KMS-11 (cell line): ENCODE results near the gene BCAT1.

Experiments
- H2AFZ ChIP-seq: fragments of 200-600 bp; sonication (generic); 2 replicates; pipeline ENCODE4 v1.6.1; 2016; ENCODE audit warnings: antibody characterized with exemption, mixed run types, low read depth
- H3K27ac ChIP-seq: fragments of 200-600 bp; sonication (generic); 2 replicates; pipeline ENCODE4 v1.6.1; 2016; ENCODE audit warnings: mild to moderate bottlenecking, mixed run types
- H3K27me3 ChIP-seq: fragments of 200-600 bp; sonication (generic); 2 replicates; pipeline ENCODE4 v1.6.1; 2017; ENCODE audit warnings: mild to moderate bottlenecking, low read depth, mixed run types, moderate library complexity; ENCODE audit not compliant: insufficient read depth
- H3K36me3 ChIP-seq: fragments of 200-600 bp; sonication (generic); 2 replicates; pipeline ENCODE4 v1.6.1; 2017; ENCODE audit warnings: mild to moderate bottlenecking, mixed run types; ENCODE audit not compliant: insufficient read depth
- H3K4me1 ChIP-seq: fragments of 200-600 bp; sonication (generic); 2 replicates; pipeline ENCODE4 v1.6.1; 2016; ENCODE audit warnings: mild to moderate bottlenecking, low read depth, mixed run types; ENCODE audit not compliant: poor library complexity, severe bottlenecking
- H3K4me2 ChIP-seq: fragments of 200-600 bp; sonication (generic); 2 replicates; pipeline ENCODE4 v1.7.0; 2016; ENCODE audit warnings: mild to moderate bottlenecking, mixed run types
- H3K4me3 ChIP-seq: fragments of 200-600 bp; sonication (generic); IDR thresholded peaks from 2 replicates; pipeline ENCODE4 v1.6.1; 2017; ENCODE audit warnings: low read depth, low read length, mixed read lengths; ENCODE audit not compliant: insufficient read depth
- H3K79me2 ChIP-seq: fragments of 200-600 bp; sonication (generic); 2 replicates; pipeline ENCODE4 v1.6.1; 2016; ENCODE audit warnings: low read depth, mixed run types; ENCODE audit not compliant: insufficient read depth
- H3K9ac ChIP-seq: fragments of 200-600 bp; sonication (generic); 2 replicates; pipeline ENCODE4 v1.6.1; 2016; ENCODE audit warnings: mild to moderate bottlenecking, mixed run types
- H4K20me1 ChIP-seq: fragments of 200-600 bp; sonication (generic); 2 replicates; pipeline ENCODE4 v1.6.1; 2016; ENCODE audit warnings: mild to moderate bottlenecking, mixed run types; ENCODE audit not compliant: insufficient read depth
- CTCF ChIP-seq: fragments of 200-600 bp; sonication (generic); conservative IDR thresholded peaks from 2 replicates; pipeline ENCODE4 v1.6.1; 2017; ENCODE audit warnings: low read depth, mild to moderate bottlenecking, antibody characterized with exemption, low read length, moderate library complexity, mixed read lengths

Gene BCAT1

GRCh38 chr12:24760606-24761378 lies 188.1 kb downstream of the BCAT1 start:
- no peak overlapping the region for H3K27ac ChIP-seq
- no peaks in the 10 kb centered on the region for H3K36me3 ChIP-seq
- H3K9ac ChIP-seq = no peak overlapping the region
- no peaks in the 10 kb centered on the region for H3K27me3 ChIP-seq
- H2AFZ ChIP-seq = no peak overlapping the region; the same call in 1 of the 2 replicates
- H3K79me2 ChIP-seq = no peaks in the 10 kb centered on the region
- no peaks in the 10 kb centered on the region for H3K4me1 ChIP-seq
- H3K4me3 ChIP-seq = no peak overlapping the region
- H3K4me2 ChIP-seq = no peak overlapping the region
- H4K20me1 ChIP-seq = no peaks in the 10 kb centered on the region
- TF ChIP-seq CTCF = no peak

- H3K79me2 ChIP-seq = no peaks in the 10 kb centered on the region
- H3K27me3 ChIP-seq = no peaks in the 10 kb centered on the region
- no peak overlapping the region for H3K9ac ChIP-seq
- no peak overlapping the region for H3K27ac ChIP-seq
- TF ChIP-seq CTCF = no peak
- no peak overlapping the region for H3K4me2 ChIP-seq
- H2AFZ ChIP-seq = no peak overlapping the region; the same call in 1 of the 2 replicates
- H4K20me1 ChIP-seq = no peaks in the 10 kb centered on the region
- H3K36me3 ChIP-seq = no peaks in the 10 kb centered on the region
- no peak overlapping the region for H3K4me3 ChIP-seq
- H3K4me1 ChIP-seq = no peaks in the 10 kb centered on the region
Observed at GRCh38 chr12:24760162-24760561, 188.7 kb downstream of the BCAT1 start.
